NCI-H2171 (cell line): Measurements from ENCODE around the gene MDK.
A peak's percentile ranks its signal among the peaks of the same experiment; 100 is the strongest.

Experiments
- DNase-seq: peaks from one replicate; lab custom pipeline; 2025; lab: John Stamatoyannopoulos, UW

The MDK gene

DNA sequence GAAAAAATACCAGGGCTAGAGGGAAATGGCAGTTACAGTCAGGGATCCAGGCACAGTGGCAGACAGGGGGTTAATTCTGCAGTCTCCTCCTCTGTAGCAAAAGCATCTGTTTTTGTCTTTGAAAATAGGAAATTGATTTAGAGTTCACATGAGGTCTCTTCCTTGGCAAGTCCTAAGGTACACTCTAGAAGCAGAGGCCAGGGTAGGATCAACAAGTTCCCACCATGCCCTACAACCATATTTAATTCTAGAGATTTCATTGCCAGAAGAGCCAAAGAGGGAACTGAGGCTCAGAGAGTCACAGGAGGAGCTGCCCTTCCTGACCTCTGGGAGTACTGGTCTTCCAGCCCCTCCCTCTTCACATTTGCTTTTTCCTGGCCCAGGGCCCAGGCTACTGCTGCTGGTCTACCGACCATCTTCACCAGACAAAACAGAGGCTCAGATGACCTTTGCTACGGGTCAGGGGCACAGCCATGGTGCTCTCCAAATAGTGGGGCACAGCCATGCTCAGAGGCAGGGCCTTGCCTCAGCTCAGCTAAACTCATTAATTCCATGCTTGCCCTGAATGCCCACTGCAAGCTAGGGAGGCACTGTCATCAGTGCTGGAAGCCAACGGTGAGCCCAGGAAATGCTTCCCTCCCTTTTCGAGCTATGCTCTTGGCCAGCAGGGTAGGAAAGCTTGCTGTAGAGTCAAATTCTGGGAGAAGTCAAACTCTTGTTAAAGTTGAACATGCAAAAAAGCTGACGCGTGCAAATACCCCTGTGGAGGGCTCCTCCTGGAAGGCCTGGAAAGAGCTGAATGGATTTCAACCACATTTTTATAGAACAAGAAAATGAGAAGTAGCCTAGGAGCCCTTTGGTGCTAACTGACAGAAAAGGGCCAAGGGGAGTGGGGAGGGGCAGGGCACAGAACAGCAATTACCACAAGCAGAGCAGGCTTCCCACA, 21.8 kb downstream of the MDK start:
- no peak for DNase-seq

DNA sequence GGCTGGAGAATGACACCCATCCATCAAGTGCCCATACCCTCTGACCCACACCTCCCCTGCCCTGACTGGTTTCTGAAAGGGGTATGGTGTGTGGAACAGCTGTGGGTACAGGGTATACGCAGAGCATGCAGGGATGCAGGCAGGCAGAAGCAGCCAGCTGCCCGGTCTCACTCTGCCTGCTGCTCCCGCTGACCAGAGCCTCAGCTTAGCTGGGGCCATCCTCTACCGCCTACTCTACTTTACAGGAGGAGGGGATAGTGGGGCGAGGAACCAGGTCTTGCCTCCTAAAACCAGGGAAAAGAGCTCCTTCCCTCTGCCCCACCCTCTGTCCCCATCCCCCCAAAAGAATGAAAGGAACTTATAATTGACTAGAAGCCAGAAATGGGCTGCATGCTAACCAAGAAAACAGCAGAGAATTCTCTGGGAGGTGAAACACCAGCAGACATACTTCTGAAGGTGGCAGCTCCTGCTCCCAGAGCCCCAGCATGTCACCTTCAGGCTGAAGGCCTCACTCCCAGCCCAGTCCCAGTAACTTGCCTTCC, 23.1 kb downstream of the MDK start:
- no peak for DNase-seq

DNA sequence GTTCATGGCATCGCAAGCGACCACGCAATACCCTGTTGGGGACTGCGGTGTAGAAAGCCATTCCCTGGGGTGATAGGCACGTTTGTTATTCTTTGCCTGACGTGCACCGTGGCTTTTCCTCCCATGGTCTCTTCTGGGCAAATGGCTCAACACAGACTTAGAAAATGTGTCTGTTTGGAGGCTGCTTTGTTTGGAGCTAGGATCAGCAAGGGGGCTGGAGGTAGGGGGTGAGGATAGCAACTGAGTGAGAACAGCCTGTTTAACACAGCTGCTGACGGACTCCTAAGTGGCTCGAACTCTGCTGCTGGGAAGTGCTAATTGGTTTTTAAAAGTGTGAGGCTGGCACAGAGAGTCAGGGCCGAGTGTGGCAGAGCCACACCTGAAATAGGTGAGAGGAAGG, 26.2 kb downstream of the MDK start:
- DNase-seq = no peak

DNA sequence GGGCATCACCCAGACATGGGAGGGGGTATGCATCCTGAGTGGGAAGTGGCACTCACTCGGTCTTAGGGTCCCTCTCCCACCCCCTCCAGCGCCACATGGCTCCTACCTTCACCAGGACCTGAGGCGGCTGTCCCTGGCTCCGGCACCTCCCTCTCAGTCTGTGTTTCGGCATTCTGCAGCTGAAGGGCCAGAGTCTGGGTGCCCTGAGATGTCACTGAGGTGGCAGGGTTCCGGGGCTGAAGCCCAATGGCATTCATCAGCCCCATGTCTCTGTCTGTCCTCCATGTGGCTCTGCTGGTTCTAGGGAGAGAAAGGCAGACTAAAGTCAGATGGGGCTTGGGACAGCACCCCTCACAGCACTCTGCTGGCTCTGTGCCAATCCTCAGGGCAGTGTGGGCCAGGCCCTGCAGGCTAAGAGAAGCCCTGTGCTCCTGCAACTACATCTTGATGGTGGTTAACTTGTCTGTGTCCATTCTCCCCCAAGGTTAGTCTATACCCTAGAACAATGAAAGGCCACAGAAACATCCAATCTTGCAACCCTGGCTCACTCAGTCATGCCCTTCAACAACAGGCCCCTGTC, 27.0 kb downstream of the MDK start:
- DNase-seq = no peak

DNA sequence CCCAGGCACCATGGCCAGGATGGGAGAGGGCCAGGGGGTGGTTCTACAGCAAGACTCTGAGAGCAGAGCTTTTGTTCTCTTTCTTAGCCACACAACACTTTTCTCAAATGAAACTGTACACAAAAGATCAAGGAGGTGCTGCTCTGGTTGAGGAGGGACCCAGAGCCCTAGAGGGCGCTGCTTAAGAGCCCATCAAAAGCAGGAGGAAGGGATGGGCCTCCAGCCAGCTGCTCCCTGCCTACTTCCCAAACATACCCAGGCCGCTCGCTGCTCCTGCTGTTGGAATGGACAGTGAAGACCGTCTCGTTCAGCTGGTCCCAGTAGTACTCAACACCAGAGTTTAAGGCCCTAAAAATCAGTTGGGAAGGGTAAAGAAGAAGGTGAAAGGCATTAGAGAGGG, 28.6 kb downstream of the MDK start:
- no peak for DNase-seq

DNA sequence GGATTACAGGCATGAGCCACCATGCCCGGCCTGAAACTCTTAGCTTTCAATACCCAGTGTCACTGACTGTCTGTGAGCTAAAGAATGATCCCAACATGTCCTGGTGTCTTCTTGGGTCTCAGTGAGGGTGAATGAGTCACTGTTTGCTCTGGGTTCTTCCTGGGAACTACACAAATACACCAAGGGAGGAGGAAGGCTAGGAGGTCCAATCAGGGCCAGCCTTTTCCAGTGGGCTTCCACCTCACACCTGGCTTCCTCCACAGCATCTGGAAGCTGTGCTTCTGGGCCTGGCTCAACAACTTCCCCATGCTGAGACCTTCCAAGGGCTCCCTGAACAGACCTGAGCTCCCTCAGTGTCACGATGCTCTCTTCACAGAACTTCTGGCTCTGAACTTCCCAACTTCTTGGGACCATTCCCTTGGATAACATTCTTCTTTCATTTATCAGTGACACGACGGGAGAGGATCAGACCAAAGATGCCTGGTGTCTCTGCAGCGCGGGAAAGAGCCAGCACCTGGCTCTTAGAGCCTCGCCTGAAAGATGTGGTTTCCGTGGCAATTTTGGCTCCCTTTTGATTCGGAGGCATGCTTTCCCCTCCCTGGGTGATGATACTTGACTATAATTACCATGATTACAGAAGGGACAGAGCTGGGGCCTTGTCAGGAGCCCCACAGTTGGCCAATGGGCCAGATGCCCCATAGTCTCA, 32.4 kb downstream of the MDK start:
- DNase-seq = no peak

DNA sequence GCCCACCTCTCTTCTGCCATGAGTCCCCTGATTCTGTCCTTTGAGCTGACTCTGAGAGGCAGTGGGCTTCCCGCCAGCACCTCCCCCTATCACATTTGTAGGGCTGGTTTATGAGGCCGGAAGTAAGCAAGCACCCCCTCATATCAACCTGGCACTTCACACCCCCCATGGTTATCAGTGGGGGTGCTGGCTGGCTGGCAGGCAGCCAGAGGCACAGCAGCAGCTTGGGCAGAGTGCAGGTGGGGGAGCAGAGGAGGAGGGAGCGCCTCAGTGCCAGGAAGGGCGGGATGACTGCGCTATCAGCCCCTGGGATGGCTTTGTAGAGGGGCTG, 33.0 kb downstream of the MDK start:
- DNase-seq = peak; percentile 69

DNA sequence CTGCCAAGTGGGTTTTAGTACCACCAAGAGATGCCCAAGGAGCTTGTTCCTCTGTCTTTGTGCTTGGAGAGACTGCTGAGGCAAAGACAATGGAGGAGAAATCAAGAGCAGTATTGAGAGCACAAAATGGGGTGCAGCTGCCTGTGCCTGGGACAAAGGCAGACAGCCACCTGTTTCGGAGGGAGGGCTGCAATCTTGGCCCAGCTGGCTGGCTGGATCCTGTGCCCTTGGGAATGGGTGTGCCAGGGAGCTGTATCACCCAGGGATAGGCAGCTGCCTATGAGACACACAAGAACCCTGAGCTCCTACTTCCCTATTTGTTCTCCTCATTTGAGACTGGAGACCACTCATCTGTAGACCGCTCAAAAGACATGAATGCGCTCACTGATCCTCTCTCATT, 33.4 kb downstream of the MDK start:
- DNase-seq = peak; percentile 69

DNA sequence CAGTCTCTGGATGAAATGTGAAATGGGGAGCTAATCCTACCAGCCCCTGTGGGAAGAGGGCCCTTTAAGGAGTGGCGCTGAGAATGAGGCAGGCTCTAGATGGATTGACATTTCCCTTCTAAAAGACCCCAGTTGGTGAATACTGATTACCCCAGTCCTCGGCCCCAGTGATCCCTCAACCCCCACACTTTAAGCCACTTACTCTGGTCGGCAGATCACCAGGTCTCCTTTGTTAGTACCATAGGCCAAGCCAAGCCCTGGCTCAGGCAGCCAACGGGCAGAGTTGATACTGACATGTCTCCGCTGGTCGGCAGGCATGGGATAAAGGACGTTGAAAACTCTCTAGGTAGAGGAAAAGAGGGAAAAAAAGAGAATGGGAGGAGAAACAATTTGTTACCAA, 36.2 kb downstream of the MDK start:
- no peak for DNase-seq

DNA sequence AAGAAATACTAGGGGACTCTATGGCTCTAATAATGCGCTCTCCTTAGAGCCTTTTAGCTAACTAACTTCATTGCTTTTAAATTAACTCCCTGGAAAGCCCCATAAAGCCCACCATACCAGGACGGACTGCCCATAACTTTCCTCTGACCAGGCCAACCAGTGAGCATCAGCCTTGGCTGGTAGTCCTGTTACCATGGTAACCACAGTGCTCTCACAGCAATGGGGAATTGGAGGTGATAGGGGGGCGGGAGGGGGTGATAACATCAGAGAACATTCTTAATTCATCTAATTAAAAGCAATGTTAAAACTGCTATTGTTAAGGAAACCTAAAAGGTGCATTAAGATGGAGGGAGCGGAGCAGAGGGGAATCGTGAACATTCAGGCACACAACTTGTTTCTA, 37.3 kb downstream of the MDK start:
- DNase-seq = no peak

DNA sequence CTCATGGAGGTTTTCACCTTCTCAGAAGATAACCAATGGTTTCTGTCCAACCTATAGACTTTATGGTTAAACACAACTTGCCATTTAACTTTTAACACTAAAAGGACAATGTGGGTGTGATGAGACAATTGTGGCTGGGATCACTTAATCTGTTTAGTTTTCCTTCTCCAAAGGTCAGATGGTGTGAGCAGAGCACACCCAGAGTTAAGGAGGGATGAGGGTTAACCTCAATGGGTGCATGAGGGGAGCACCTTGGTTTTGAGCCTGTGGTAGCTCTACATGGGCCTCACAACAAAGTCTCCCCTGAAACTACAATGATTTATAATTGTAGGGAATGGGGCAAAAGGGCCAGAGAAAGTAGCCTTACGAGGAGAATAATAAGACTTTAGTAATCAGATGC, 39.0 kb downstream of the MDK start:
- no peak for DNase-seq

DNA sequence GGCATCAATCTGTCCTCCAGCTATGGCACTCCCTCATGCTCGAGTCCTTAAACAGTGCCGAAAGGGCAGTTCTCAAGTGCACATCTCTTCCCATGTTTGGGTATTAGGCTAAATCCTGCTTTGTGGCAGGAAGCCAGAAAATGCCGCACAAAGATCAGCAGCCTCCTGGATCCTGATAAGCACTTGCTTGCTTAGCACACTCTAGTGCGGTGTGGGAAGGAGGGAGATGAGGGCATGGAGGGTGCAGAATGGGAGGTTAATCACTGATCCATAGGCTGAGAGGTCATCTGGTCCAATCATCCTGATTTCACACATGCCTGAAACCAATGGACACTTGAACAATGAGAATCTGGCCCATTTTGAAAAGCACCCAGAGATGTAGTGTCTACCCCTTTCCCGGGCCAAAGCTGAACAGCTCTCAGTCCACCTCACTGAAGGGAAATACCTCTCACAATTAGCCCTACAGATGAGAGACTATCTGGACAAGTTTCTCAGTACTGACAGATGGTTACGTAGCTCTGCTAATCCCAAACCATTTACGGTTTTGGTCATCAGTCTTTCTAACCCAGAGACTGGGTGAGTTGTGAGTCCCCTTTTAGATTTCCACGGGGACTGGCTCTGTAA, 39.9 kb downstream of the MDK start:
- DNase-seq = no peak

DNA sequence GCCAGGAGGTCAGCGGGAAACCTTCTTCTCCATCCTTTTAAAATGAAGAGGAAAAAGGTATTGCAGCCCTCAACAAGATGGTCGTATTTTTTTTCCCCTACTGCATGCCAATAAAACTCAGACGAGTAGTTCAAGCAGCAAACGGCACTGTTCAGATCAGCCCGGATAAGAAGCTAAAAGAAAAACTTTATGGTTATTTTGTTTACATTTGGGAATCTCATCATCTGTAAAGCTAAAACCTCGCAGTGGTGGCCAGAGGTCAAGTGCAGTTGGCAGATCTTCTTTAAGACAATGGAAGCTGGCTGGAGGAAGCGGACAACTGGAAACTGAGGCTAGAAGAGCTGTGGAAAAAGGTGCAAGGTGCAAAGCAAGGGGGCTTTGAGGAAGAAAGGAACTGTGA, 41.1 kb downstream of the MDK start:
- DNase-seq = no peak

DNA sequence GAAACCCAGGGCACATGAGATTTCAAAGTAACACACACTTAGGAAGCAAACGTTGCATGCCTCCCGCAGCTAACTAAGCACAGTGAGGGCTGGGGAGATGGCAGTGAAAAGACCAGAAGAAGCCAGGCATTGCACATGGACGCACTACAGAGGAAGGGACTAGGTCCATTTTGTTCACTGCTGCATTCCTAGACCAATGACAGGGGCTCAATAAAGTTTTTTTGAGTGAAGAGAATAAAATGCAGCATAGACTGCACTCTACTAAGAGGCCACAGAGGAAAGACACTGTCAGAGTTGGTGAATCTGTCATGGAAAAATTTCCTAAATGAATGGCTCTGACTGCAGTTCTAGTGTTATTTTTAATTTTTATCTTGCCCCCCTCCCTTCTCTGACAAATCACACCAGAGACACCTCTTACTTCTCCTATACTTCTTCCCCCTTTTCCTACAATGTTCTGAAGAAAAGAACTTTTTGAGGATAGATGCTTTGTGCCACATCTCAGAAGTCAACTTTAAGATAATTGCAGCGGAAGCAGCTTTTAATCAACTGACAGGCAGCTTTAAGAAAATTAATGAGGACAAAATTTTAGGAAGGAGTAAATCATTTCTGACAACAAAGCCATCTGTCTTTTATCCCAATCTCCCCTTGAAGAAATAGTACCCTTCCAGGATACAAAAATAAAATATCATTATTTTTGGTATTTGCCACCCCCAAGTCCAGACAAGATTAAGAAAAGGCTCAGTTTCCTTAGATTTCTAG, 44.9 kb downstream of the MDK start:
- DNase-seq = no peak

DNA sequence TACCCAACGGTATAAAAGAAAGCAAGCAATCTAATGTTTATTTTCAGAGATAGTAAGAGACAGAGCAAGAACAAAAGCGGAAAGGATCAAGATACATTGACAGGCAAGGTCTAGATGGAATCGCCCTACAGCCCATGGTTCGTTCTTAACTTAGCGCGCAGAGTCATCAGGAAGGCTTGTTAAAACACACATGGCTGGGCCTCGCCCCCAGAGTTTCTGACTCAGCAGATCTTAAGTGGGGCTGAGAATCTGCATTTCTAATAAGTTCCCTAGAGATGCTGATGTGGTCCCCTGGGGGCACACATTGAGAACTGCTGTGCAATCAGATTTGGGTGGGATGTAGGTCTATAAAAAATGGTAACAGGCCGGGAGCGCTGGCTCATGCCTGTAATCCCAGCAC, 45.9 kb downstream of the MDK start:
- DNase-seq = no peak

DNA sequence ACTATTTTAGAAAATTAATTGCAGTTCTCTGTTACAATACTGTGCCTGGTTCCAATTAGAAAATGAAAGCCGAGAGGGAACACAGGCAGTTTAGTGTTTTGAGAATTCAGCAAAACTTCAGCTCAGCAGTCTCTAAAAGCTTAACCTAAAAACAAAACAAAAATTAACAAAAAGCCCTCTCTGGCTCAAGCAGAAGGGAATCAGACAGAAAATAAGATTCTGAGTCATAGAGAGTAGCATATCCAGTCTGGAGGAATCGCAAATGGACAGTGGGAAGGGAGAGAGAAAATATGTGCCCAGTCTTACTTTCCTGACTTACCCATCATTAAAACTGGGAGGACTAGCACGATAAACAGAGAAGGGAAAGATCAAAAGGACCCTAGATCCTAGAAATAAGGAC, 48.2 kb downstream of the MDK start:
- DNase-seq = no peak

DNA sequence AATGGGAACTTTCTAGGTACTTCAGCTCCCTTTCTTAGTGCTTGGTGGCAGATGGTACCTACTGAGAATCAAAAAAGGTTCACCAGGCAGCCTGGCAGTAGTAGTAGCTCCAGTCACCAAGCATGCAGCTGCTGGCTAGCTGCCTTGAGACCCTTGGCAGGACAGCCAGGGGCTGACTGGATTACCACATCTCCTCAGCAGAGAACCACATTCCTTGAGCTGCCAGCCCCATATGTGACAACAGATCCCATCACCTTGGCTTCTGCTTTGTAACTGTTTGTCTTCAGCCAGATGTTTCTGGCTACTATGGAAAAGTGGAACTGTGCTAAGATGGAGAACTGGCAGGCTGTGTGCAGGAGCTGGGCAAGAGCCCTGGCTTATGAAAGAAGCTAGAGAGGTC, 49.7 kb downstream of the MDK start:
- no peak for DNase-seq
